Prostate gland (tissue), 2 donors: ENCODE data around the gene MLYCD.

Experiments
- CTCF ChIP-seq, 4 experiments: fragments of 200-600 bp in 2 of 4; fragments of 450-650 bp in 2 of 4; sonication (generic) in 2 of 4; IDR thresholded peaks; 1 replicate in 3 of 4; 2 replicates in 1 of 4; pipeline ENCODE4 v1.5.1; 2016 to 2019; ENCODE audit warnings: antibody characterized with exemption in 4 of 4, mild to moderate bottlenecking in 2 of 4, moderate library complexity in 2 of 4
- POLR2AphosphoS5 ChIP-seq: sonication (generic); formaldehyde crosslinking; IDR thresholded peaks from one replicate; pipeline ENCODE4 v1.6.1; 2017; ENCODE audit warnings: antibody characterized with exemption

- TF ChIP-seq POLR2AphosphoS5, result no peak
- peak; percentile 24 to 67 (median 56) for TF ChIP-seq CTCF (IDR thresholded peaks at IDR 0.05)
Measured at GRCh38 chr16:83967838-83968305, 69.0 kb downstream of the MLYCD start, which contains the start of gene NECAB2.
